C4-2B (cell line): ENCODE measurements around the gene MAB21L2.
"Not testable (repeated sequence)": the region's sequence is repeated elsewhere in the genome, so short reads cannot be mapped to it uniquely, and the experiment has no call there.

ENCODE experiments used
- H3K27ac ChIP-seq: fragments of 450-650 bp; 2 replicates; pipeline ENCODE4 v1.5.1; 2017
- CTCF ChIP-seq: fragments of 450-650 bp; conservative IDR thresholded peaks from 2 replicates; pipeline ENCODE4 v1.5.1; 2017; ENCODE audit warnings: mild to moderate bottlenecking
- ZFX ChIP-seq: fragments of 450-650 bp; IDR thresholded peaks from 2 replicates; pipeline ENCODE4 v1.6.1; 2017

The MAB21L2 gene

DNA sequence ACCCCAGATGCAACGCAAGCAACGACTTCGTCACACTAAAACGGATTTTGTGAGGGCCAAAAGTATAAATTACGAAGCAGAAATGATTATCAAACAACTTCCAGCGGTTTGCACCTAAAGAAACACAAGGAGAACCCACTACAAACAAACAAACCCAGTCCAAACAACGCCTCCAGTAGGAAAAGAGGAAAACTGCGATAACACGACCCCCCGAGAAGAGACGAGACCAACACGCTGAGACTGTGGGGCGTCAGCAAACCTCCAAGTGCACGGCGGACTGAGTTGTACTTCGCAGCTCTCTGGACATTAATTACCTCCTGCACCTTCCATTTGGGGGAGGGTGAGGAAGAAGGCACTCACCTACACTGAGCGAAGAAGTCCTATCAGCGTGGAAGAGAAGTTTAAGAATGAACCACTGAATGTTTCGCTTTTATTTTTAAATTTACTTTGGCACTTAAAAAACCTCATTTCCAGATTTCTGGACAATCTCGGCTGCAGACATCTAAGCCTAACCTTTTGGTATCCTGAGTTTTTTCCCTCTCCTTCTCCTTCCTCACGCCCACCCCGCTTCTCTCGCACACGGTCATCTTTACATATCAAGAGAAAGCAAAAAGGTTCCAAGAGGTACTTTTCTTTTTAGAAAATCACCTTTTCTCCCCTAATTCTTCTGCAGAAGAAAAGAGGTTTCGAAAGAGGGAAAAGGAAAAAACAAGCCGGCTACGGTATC is at the start of gene MAB21L2:
Gene MAB21L2 (plus strand): TSS at position 6 of the 727 bp plus-strand sequence. CDS start 879 bp downstream, outside the sequence.
- no peak within 1 kb of the TSS for H3K27ac ChIP-seq
- TF ChIP-seq CTCF (no peak), ZFX (no peak)

- no peak for TF ChIP-seq CTCF
- TF ChIP-seq ZFX: no peak
- no peak overlapping the region for H3K27ac ChIP-seq
These were observed 48.3 kb upstream of the MAB21L2 start for GRCh38 chr4:150533673-150534072.

- no peak for TF ChIP-seq ZFX
- TF ChIP-seq CTCF: no peak
- H3K27ac ChIP-seq: no peak overlapping the region
These were observed 47.1 kb upstream of the MAB21L2 start for GRCh38 chr4:150534818-150535217.

DNA sequence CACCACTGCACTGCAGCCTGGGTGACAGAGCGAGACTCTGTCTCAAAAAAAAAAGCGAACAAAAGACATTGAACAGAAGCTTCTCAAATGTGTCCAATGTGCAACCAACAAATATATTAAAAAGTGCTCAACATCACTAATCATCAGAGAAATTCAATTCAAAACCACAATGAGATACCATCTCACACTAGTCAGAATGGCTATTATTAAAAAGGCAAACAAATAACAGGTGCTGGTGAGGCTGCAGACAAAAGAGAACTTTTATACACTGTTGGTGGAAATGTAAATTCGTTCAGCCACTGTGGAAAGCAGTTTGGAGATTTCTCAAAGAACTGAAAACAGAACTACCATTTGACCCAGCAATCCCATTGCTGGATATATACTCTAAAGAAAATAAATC is 44.0 kb upstream of the MAB21L2 start:
- H3K27ac ChIP-seq: not testable (repeated sequence)

- TF ChIP-seq ZFX (no peak), CTCF (no peak)
- no peak overlapping the region for H3K27ac ChIP-seq
These were observed 41.4 kb upstream of the MAB21L2 start for GRCh38 chr4:150540536-150540935.

GRCh38 chr4:150540959-150541360 is 41.0 kb upstream of the MAB21L2 start:
- H3K27ac ChIP-seq: no peak overlapping the region

DNA sequence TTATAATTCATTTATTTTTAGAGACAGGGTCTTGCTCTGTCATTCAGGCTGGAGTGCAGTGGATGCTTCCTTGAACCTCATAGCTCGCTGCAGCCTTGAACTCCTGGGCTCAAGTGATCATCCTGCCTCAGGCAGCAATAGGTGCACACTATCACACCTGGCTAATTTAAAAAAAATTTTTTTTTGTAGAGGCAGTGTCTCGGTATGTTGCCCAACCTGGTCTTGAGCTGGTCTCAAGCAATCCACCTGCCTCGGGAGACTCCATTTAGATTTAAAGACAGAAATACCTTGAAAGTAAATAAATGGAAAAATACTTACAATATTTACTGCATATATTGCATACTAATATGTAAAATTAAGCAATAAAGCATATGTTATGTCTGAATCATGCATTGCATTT is 40.3 kb upstream of the MAB21L2 start:
- TF ChIP-seq CTCF: no peak
- TF ChIP-seq ZFX: no peak
- no peak overlapping the region for H3K27ac ChIP-seq

More at GRCh38 chr4:150540959-150541360, 41.0 kb upstream of the MAB21L2 start:
- TF ChIP-seq ZFX: no peak
- TF ChIP-seq CTCF: no peak

DNA sequence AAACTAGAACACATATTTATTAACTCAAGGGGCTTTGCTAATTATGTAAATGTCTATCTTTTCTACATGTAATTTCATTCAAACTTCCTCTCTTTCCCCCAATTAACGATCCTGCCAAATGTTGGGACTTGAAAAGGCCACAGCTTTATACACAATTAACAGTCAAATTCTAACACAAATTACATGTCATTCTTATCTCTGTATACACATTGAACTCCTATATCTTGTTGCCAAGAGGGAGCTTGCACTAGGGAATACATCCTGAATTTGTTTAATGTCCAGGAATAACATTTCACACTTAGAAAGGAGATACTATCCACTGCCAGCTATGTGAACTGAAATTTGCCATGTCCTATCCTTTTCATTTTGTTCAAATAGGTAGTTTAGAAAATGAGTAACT is 38.9 kb upstream of the MAB21L2 start:
- TF ChIP-seq CTCF (no peak), ZFX (no peak)

More for the DNA sequence above, 38.9 kb upstream of the MAB21L2 start:
- no peak overlapping the region for H3K27ac ChIP-seq
